ENCODE data around the gene ALDH2.

DNA sequence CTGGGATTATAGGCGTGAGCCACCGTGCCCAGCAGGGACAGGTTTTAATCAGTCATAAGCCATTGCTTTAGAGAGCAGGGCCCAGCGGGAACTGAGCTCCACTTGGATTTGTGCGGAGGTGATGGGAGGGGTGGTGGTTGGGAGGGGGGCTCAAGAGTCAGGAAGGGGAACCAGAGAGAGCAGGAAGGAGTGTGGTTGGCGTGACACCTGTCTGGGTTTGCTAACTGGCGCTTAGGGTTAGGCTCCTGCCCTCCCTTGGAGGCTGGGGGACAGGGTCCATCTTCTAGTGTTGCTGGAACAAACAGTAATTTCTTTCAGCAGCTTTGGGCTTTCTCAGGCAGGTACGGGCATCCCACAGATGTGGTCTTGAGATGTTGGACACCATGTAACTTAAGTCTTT is 7.5 kb upstream of the ALDH2 start:
- TF ChIP-seq, protein P1, sequence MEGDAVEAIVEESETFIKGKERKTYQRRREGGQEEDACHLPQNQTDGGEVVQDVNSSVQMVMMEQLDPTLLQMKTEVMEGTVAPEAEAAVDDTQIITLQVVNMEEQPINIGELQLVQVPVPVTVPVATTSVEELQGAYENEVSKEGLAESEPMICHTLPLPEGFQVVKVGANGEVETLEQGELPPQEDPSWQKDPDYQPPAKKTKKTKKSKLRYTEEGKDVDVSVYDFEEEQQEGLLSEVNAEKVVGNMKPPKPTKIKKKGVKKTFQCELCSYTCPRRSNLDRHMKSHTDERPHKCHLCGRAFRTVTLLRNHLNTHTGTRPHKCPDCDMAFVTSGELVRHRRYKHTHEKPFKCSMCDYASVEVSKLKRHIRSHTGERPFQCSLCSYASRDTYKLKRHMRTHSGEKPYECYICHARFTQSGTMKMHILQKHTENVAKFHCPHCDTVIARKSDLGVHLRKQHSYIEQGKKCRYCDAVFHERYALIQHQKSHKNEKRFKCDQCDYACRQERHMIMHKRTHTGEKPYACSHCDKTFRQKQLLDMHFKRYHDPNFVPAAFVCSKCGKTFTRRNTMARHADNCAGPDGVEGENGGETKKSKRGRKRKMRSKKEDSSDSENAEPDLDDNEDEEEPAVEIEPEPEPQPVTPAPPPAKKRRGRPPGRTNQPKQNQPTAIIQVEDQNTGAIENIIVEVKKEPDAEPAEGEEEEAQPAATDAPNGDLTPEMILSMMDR (IDR thresholded peaks at IDR 0.05; ENCODE audit: low read depth, low read length), result no peak
- TF ChIP-seq, protein P2, sequence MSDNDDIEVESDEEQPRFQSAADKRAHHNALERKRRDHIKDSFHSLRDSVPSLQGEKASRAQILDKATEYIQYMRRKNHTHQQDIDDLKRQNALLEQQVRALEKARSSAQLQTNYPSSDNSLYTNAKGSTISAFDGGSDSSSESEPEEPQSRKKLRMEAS (IDR thresholded peaks at IDR 0.05; ENCODE audit: low read depth, low read length), result no peak

All from NB4 (cell line).